GF-D8 (cell line): ENCODE results near the gene DNAH7.

ENCODE experiments used
- DNase-seq: peaks from one replicate; lab custom pipeline; 2025; lab: John Stamatoyannopoulos, UW

The DNAH7 gene

DNA sequence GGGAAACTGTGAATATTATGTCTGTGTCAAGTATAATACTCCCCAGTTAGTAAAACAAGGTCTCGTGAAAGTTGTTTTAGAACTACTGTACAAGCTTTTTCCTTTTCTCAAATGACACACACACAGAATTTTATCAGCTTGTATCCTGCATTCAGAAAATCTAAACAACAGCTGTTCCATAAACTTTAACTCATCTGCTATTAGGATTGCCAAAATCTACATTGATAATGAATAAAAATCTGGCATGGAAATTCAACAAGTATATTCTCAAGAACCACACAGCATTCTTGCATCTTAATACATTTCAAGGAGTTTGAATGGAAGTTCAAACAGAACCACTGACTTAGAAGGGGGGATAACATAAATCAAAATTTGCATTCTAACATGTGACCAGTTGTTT is 260.4 kb downstream of the DNAH7 start:
- DNase-seq, result no peak

GRCh38 chr2:195805283-195805976 is 263.2 kb downstream of the DNAH7 start:
- no peak for DNase-seq

DNA sequence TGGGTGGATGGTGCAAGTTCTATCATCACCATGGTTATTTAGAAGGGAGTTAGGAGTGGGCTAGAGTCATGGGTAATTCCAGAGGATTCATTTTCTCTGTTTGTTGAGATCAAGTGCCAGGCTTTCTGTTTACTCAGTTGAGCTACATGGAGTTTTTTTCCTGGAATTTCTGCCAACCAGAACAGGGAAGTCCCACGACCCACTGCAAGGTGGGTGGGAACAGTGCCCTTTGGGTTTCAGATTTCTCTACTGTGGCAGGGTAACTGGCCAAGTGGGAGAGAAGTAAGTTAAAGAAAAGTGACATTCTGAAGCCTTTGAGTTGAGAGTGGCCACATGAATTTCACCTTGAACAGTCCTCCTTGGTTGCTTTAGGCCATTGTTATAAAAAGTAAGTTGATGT is 272.8 kb downstream of the DNAH7 start:
- DNase-seq, result no peak

DNA sequence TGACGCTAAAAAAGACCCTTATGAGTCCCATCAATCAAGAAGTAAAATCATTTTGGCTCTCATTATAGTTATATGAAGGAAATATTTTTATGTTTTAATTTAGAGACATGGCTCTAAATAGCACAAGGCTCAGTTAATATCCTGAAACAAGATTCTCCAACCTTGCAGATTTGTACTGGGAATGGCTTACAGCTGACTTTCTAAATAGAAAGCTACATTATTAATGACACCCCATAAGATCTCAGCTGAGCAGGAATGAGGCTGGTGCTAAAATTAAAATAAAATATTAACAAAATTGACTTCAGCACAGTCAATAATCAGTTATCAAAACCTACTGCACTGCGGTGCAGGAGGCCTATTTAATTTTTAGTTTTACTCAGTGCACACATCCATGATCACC is 274.8 kb downstream of the DNAH7 start:
- DNase-seq, result no peak

DNA sequence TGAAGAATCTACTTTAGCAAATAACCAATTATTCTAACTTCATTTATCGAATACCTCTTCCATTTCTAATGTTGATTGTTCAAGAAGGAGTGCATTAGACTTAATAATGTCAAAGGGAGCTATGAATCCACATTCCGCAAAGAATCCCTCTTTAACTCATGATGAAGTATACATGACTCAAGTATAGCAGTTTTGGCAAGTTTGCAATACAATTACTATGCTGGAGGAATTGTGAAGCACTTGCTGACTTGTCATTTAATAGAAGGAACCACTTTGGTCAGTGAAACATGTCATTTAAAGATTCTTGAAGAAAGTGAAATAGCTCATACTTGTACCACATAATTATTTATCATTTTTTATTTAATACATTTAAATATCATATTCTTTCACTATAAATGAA is 286.5 kb downstream of the DNAH7 start:
- DNase-seq, result no peak

GRCh38 chr2:195779491-195779890 is 289.1 kb downstream of the DNAH7 start:
- DNase-seq, result no peak

GRCh38 chr2:195769975-195770374 is 298.7 kb downstream of the DNAH7 start:
- DNase-seq, result no peak

DNA sequence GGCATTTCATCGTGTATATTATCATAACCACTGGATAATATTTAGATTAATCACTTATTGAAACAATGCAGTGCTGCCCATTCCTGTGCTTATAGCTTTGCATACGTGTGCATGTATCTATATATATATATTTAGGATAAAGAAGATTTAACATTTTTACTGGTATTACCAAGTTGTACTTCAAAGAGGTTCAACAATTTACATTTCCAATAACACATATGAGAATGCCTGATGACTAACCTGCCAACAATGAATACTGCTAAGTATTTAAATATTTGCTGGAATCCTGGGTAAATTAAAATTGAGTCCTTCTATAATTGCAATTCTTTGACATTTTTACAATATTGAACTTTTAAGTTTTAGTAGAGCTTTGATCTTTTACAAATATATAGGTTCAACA is 300.2 kb downstream of the DNAH7 start:
- DNase-seq, result no peak

- no peak for DNase-seq
These were observed 301.9 kb downstream of the DNAH7 start for GRCh38 chr2:195766691-195767090.

DNA sequence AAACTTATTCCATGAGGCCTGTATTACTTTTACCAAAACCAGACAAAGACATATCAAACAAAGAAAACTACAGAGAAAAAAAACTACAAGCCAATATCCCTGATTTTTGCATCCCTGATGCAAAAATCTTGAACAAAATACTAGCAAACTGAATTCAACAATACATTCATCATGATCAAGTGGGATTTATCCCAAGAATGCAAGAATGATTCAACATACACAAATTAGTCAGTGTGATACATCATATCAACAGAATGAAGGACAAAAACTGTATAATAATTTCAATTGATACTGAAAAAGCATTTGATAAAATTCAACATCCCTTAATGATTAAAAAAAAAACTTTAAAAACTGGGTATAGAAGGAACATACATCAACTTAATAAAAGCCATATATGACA is 304.8 kb downstream of the DNAH7 start:
- DNase-seq, result no peak

DNA sequence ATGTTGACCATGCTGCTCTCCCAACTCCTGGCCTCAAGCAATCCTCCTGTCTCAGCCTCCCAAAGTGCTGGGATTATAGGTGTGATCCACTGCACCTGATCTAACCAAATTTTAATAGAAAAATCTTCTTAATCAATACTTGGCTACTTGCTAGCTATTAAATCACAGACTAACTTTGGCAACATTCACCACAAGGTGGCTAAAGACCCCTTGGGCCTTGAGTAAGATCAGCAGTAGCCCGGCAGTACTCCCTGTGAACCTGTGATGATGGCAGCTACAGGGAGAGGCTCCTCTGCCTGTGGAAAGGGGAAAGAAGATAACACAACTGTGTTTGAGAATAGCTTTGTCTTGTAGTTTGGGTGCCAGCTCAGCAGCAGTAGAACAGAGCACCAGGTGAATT is 308.8 kb downstream of the DNAH7 start:
- DNase-seq, result no peak

GRCh38 chr2:195758846-195759245 is 309.8 kb downstream of the DNAH7 start:
- DNase-seq, result no peak

DNA sequence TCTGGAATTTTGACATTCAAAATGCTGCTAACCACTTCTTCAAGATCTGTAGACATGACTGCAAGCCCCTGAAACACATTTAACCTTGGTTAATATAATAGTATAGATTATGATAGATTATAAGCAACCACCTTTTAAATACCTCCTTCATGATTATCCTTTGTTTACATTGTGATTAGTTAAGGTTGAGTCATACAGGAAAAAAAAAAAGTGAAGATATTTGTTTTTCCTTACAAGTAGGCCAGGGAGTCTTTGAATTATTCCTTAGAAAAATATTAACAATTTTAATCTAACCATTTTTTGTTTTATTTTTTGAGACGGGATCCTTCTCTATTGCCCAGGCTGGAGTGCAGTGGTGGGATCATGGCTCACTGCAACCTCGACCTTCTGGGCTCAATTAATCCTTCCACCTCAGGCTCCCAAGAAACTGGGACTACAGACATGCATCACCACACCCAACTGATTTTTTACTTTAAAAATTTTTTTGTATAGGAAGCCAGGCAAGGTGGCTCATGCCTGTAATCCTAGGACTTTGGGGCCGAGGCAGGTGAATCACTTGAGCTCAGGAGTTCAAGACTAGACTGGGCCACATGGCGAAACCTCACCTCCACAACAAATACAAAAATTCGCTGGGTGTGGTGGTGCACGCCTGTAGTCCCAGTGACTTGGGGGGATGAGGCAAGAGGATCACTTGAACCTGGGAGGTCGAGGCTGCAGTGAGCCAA is 312.3 kb downstream of the DNAH7 start:
- no peak for DNase-seq

GRCh38 chr2:195741191-195741590 is 327.4 kb downstream of the DNAH7 start:
- DNase-seq, result no peak

DNA sequence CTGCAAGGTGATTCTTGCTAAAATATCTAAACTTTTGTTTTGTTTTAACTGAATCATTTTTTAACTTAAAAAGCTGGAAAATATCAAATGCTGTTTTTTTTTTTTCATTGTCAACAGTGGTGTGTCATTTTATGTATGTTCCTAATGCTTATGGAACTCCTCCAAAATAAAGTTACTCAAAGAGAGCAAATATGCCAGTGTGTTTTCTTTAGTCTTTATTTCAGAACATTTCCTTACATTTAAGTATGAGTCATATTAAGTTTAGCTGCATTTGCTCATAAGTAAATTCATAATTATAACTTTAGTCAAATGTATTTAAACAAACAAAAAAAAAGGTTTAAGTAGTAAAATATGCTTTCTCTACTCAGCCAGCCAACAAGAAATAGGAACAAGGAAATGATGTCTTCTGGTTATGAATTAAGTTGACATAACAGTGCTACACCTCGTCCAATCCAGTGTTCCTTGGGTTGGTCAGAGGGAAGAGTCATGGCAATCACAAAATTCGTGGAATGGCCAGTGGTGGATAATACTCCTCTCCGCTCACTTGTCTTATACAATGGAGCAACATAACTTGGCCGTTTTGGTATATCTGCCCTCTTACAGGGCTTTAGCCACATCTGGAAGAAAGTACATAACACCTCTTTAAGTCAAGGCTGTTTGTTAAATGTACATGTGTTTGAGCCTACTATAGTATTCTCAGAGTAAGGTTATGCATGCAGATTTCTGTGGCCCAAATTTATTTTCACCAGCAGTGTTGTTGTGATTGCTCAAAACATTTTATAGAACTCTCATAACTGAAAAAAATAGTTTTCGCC is 330.9 kb downstream of the DNAH7 start:
- DNase-seq, result no peak

- DNase-seq, result no peak
These were observed 333.3 kb downstream of the DNAH7 start for GRCh38 chr2:195735347-195735746.

DNA sequence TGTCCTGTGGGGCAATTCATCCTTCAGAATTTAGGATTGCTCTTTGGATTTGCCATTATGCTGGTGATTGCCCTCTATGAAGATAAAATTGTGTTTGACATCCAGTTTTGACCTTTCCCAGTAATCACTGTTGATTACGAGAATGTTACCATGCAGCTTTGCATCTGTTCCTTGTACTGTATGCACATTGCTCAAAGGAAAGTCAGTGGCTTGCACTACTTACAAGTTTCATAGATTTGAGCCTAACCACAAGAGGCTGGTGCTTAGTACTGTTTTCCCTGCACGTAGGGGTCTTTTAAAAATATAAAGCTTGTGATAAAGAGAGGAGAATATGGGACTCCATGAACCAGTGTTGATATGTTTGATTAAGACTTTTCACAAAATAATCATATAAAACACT is 333.7 kb downstream of the DNAH7 start:
- DNase-seq, result no peak

DNA sequence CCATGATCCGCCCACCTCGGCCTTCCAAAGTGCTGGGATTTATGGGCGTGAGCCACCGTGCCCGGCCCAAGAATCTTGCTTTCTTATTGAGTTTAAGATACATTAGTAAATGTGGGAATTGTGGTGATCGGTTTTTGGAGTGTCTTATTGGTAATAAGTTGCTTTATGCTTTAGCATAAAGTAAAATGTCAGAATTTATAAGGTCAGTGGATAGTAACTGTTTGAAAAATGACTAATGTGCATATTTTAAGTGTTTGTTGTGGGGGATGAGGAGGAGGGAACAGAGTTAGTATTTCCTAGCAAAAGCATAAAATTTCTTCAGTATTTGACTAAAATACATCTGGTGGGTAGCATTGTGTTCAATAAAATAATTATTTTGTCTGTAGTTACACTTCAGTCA is 334.2 kb downstream of the DNAH7 start:
- DNase-seq, result no peak

GRCh38 chr2:195733831-195734230 is 334.8 kb downstream of the DNAH7 start:
- no peak for DNase-seq

DNA sequence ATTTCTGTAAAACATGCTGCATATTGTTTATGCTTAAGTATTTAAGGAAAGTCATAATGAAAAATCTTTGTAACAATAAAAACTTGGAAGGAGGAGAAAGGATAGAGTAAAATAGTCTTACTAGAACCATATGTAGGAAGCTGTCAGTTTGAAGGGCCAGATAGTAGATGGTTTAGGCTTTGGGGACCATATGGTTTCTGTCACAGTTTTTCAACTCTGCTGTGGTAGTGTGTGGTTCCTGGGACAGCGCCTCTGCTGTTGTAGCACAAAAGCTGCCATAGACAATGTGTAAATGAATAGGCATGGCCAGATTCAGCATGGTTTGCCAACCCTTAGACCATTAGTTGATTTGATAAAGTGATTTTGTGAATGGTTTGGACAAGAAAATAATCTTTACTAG is 336.1 kb downstream of the DNAH7 start:
- no peak for DNase-seq

DNA sequence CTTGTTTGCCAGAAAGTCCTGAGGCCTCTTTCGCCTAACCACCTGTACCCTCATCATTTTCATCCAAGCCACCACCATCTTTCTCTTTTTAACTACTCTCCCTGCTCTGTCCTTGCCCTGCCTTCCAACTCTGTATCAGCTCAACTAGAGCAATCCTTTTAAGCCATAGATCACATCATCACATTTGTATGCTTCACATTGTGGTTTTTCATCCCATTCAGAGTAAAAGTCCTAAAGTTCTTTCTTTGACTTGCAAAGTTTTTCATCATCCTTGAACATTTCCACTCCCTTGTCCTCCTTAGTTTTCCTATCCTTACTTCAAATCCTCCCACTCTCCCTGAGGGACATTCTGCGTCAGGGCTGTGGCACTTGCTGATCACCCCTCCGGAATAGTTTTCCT is 337.7 kb downstream of the DNAH7 start:
- no peak for DNase-seq

DNA sequence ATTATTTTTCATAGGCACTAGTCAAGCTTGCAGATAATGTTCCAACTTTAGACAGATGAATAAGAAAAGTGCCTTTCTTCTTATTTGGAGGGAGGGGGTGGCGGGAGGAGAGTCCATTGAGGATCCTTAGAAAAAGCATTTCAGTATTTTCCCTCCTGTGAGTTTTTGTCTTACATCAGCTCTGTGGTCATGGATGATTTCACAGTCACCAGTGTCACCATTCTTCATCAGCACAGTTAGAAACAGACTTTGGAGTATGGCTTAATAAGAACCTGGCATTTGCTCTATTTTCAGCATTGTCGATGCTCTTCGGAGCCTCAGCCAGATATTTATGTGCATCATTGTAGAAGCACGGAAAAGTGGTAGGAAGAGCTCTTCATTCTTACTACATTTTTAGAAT is 341.5 kb downstream of the DNAH7 start:
- no peak for DNase-seq

DNA sequence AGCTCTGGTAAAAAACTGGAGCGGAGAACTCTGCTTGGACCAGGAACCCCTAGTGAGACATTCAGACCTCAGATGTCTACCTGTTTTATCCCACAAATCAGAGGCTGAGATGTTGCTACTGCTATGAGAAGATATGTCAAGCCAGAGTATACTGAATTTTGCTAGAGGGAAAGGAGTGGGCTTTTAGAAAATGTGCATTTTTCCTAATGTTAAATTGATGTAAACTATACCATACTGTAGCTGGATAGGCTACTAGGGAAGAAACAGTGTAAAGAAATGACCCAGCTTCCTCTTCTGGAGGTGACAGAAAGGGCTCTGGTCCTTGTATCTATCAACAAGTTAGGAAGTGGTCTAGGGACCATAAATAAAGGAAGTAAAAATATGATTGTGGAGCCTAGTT is 346.6 kb downstream of the DNAH7 start:
- DNase-seq, result peak; percentile 5
